Gastrocnemius medialis (tissue), 4 donors: ENCODE data around the gene EXOC3L4. TPM values are rescaled to one million over a fixed set of nuclear protein-coding genes. Genes with fewer than 3 reads are reported as not detected.

Experiments
- ATAC-seq, 2 donors: fragments of 150-250 bp; one replicate each; pipeline ENCODE4 v1.9.1; 2016
- DNase-seq, 2 donors: peaks; one replicate each; pipeline ENCODE4 v3.0.0-alpha.2; 2019
- H3K27ac ChIP-seq, 4 donors: fragments of 200-600 bp; sonication (generic); 1 replicate in 1 of 4; 2 replicates in 3 of 4; pipeline ENCODE4 v1.5.1; 2016 to 2018; ENCODE audit warnings: mild to moderate bottlenecking in 2 of 4, moderate library complexity in 1 of 4
- H3K27me3 ChIP-seq, 3 donors: fragments of 200-600 bp; sonication (generic) in 2 of 3; 1 replicate in 1 of 3; 2 replicates in 2 of 3; pipeline versions ENCODE4 v1.5.1 to v1.6.0; 2016 to 2019; ENCODE audit warnings: mild to moderate bottlenecking in 1 of 3, moderate library complexity in 1 of 3
- H3K36me3 ChIP-seq, 2 donors: fragments of 200-600 bp; sonication (generic) in 1 of 2; one replicate each; pipeline ENCODE4 v1.5.1; 2017 to 2018
- H3K4me1 ChIP-seq, 2 donors: fragments of 200-600 bp; sonication (generic) in 1 of 2; one replicate each; pipeline ENCODE4 v1.5.1; 2016 to 2017; ENCODE audit warnings: mild to moderate bottlenecking in 2 of 2
- H3K4me3 ChIP-seq, 4 donors: fragments of 200-600 bp; sonication (generic) in 3 of 4; 1 replicate in 1 of 4; 2 replicates in 3 of 4; pipeline ENCODE4 v1.5.1; 2016 to 2019; ENCODE audit warnings: mild to moderate bottlenecking in 2 of 4
- H3K9me3 ChIP-seq, 3 donors: fragments of 200-600 bp; sonication (generic) in 2 of 3; 1 replicate in 1 of 3; 2 replicates in 2 of 3; pipeline ENCODE4 v1.5.1; 2016 to 2019
- POLR2A ChIP-seq, 2 donors: fragments of 450-650 bp; IDR thresholded peaks; one replicate each; pipeline ENCODE4 v1.6.1; 2017; ENCODE audit warnings: antibody characterized with exemption in 2 of 2, mild to moderate bottlenecking in 2 of 2, moderate library complexity in 2 of 2
- in situ Hi-C, 4 donors: fragments of 200-750 bp; cut with MboI; loops; one replicate each; pipeline versions ENCODE4 v1.15.0 to v1.8.0; 2017; ENCODE audit warnings: low sequenced_read_pairs in 4 of 4
- intact Hi-C: fragments of 100-400 bp; cut with DNase I; formaldehyde crosslinking; loops from one replicate; pipeline ENCODE4 v1.15.1; 2023; ENCODE audit warnings: low total_unique reads
- total RNA-seq, 4 donors: library from RNA; depleted of rRNA; stranded (reverse); fragments of >200 nt; gene quantifications; one replicate each; pipeline versions ENCODE4 v1.1.0 to v1.2.3, GENCODE V29; 2016
- TF ChIP-seq, protein P1 (sequence below), 5 experiments: fragments of 450-650 bp in 3 of 5; fragments of 200-600 bp in 2 of 5; sonication (generic) in 2 of 5; IDR thresholded peaks in 4 of 5; conservative IDR thresholded peaks in 1 of 5; 1 replicate in 4 of 5; 2 replicates in 1 of 5; pipeline ENCODE4 v1.5.1; 2016 to 2019; ENCODE audit warnings: antibody characterized with exemption in 5 of 5, mild to moderate bottlenecking in 3 of 5, moderate library complexity in 3 of 5

EXOC3L4 gene
- total RNA-seq, 4 donors from 2014 or later = 0.35 to 2.4 TPM; not detected in 2

GRCh38 chr14:103133210-103134140 lies 39.0 kb downstream of the EXOC3L4 start:
- Histone ChIP-seq H3K27me3 (no peaks in the 10 kb centered on the region), H3K4me1 (peaks cover 5 to 14% of the 10 kb centered on the region in 2 donors), H3K4me3 (no peak overlapping the region), H3K27ac (no peak overlapping the region), H3K9me3 (no peaks in the 10 kb centered on the region), H3K36me3 (peaks cover 0 to 34% of the 10 kb centered on the region in 2 donors)
- intact Hi-C loops = no loop called here
- no peak for DNase-seq
- ATAC-seq = no peak
- in situ Hi-C loops = no loop called here
- TF ChIP-seq, protein P1, sequence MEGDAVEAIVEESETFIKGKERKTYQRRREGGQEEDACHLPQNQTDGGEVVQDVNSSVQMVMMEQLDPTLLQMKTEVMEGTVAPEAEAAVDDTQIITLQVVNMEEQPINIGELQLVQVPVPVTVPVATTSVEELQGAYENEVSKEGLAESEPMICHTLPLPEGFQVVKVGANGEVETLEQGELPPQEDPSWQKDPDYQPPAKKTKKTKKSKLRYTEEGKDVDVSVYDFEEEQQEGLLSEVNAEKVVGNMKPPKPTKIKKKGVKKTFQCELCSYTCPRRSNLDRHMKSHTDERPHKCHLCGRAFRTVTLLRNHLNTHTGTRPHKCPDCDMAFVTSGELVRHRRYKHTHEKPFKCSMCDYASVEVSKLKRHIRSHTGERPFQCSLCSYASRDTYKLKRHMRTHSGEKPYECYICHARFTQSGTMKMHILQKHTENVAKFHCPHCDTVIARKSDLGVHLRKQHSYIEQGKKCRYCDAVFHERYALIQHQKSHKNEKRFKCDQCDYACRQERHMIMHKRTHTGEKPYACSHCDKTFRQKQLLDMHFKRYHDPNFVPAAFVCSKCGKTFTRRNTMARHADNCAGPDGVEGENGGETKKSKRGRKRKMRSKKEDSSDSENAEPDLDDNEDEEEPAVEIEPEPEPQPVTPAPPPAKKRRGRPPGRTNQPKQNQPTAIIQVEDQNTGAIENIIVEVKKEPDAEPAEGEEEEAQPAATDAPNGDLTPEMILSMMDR (IDR thresholded peaks at IDR 0.05 in 4 of 5, conservative IDR thresholded peaks at IDR 0.05 in 1 of 5) = no peak
- TF ChIP-seq POLR2A (IDR thresholded peaks at IDR 0.05) = no peak

GRCh38 chr14:103134405-103134804 lies 39.9 kb downstream of the EXOC3L4 start:
- no peak for ATAC-seq
- intact Hi-C loops = no loop called here
- H3K4me3 ChIP-seq = no peak overlapping the region

GRCh38 chr14:103134919-103135318 lies 40.4 kb downstream of the EXOC3L4 start:
- Histone ChIP-seq H3K4me3 (no peak overlapping the region), H3K9me3 (no peaks in the 10 kb centered on the region), H3K27me3 (no peaks in the 10 kb centered on the region), H3K27ac (peak overlapping the region in 2 of 4 donors; percentile 74 to 83), H3K36me3 (peaks cover 0 to 32% of the 10 kb centered on the region in 2 donors), H3K4me1 (peaks cover 2 to 7% of the 10 kb centered on the region in 2 donors)
- DNase-seq (no peak), ATAC-seq (no peak)
- intact Hi-C loops (no loop called here), in situ Hi-C loops (no loop called here)
- TF ChIP-seq POLR2A (IDR thresholded peaks at IDR 0.05) = no peak
- TF ChIP-seq, protein P1 (IDR thresholded peaks at IDR 0.05 in 4 of 5, conservative IDR thresholded peaks at IDR 0.05 in 1 of 5) = no peak

More at GRCh38 chr14:103134405-103134804, 39.9 kb downstream of the EXOC3L4 start:
- DNase-seq = no peak
- Histone ChIP-seq H3K36me3 (peaks cover 0 to 34% of the 10 kb centered on the region in 2 donors), H3K27me3 (no peaks in the 10 kb centered on the region), H3K4me1 (peaks cover 2 to 7% of the 10 kb centered on the region in 2 donors), H3K27ac (no peak overlapping the region), H3K9me3 (no peaks in the 10 kb centered on the region)
- TF ChIP-seq, protein P1 (IDR thresholded peaks at IDR 0.05 in 4 of 5, conservative IDR thresholded peaks at IDR 0.05 in 1 of 5) = no peak
- no peak for TF ChIP-seq POLR2A (IDR thresholded peaks at IDR 0.05)
- in situ Hi-C loops = no loop called here

DNA sequence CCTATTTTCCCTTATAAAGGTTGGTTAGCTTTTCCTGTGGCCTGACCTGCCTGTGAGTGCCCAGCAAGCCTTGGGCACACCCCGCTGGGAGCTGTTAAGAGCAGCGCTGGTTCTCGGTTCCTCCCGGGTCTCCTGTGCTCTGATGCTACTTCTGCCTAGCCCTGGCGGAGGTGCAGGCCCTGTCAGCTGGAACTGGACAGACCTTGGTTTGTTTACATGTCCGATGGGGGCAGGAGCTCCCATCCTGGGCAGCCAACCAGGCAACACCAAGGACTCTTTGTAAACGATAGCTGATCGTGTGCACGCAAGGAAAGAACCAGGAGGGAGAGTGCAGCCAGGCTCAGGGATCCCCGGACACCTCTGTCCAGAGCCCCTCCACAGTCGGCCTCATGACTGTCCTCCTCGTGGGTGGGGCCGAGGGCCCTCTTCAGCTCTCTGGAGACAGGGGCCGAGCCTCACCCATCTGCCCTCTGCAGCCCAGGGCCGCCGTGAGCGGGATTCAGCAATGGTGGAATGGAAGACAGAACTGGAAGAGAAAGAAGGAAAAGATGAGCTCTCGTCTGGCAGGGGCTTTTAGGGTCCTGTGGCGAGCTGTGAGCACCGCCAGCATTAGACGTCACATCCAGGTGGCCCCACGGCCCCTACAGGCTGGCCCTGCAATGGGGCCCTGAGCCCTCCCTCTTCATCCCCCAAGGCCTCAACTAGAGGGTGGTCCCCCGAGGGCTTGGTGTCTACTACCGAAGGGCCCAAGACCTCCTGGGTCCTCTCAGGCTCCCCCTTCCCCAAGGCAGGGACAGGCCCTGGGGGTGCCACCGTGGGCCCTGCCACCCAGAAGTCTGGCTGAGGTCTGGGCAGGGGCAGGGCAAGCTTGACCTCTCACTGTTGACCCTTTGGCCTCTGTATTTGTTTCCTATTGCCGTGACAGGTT lies 41.1 kb downstream of the EXOC3L4 start:
- H3K9me3 ChIP-seq = no peaks in the 10 kb centered on the region
- H3K4me3 ChIP-seq = no peak overlapping the region
- H3K27ac ChIP-seq = peak overlapping the region; percentile 57 to 83 (median 66)
- DNase-seq = no peak
- H3K4me1 ChIP-seq = peaks cover 2 to 7% of the 10 kb centered on the region in 2 donors
- intact Hi-C loops (no loop called here), in situ Hi-C loops (no loop called here)
- H3K36me3 ChIP-seq = peaks cover 0 to 26% of the 10 kb centered on the region in 2 donors
- H3K27me3 ChIP-seq = no peaks in the 10 kb centered on the region
- no peak for TF ChIP-seq POLR2A (IDR thresholded peaks at IDR 0.05)
- TF ChIP-seq, protein P1 (IDR thresholded peaks at IDR 0.05 in 4 of 5, conservative IDR thresholded peaks at IDR 0.05 in 1 of 5) = no peak
- no peak for ATAC-seq
